Activated naive CD4-positive, alpha-beta T cell treated with anti-CD3 and anti-CD28 coated beads, Interleukin-2, amount 50 U/mL, for 72 hours (primary cell): ENCODE results near the gene DTD2. TPM values are rescaled to one million over a fixed set of nuclear protein-coding genes. Genes with fewer than 3 reads are reported as not detected.
"Not testable (repeated sequence)": the region's sequence is repeated elsewhere in the genome, so short reads cannot be mapped to it uniquely, and the experiment has no call there.

Experiments used
- ATAC-seq, 2 donors: fragments of 150-1000 bp; cut with Tn5 transposase; 2 replicates each; pipeline ENCODE4 v1.10.0; 2021; ENCODE audit warnings: mild to moderate bottlenecking in 2 of 2, moderate library complexity in 2 of 2
- DNase-seq, 2 donors: peaks; one replicate each; pipeline ENCODE4 v3.0.0; 2021 to 2022; ENCODE audit warnings: low spot score in 2 of 2
- H3K27ac Mint-ChIP-seq, 2 donors: one replicate each; pipeline ENCODE4 v1.8.0; 2022; ENCODE audit warnings: mild to moderate bottlenecking in 2 of 2, mixed read lengths in 2 of 2
- H3K36me3 Mint-ChIP-seq, 2 donors: one replicate each; pipeline ENCODE4 v1.8.0; 2022; ENCODE audit warnings: mixed read lengths in 2 of 2
- H3K9me3 Mint-ChIP-seq, 2 donors: one replicate each; pipeline ENCODE4 v1.8.0; 2022; ENCODE audit warnings: mixed read lengths in 2 of 2
- total RNA-seq, 2 donors: library from RNA; stranded (reverse); gene quantifications; one replicate each; pipeline ENCODE4 v1.2.3, GENCODE V29; 2022

Gene DTD2
- total RNA-seq, 2 donors from 2014 or later = 8.6 to 22.8 TPM

DNA sequence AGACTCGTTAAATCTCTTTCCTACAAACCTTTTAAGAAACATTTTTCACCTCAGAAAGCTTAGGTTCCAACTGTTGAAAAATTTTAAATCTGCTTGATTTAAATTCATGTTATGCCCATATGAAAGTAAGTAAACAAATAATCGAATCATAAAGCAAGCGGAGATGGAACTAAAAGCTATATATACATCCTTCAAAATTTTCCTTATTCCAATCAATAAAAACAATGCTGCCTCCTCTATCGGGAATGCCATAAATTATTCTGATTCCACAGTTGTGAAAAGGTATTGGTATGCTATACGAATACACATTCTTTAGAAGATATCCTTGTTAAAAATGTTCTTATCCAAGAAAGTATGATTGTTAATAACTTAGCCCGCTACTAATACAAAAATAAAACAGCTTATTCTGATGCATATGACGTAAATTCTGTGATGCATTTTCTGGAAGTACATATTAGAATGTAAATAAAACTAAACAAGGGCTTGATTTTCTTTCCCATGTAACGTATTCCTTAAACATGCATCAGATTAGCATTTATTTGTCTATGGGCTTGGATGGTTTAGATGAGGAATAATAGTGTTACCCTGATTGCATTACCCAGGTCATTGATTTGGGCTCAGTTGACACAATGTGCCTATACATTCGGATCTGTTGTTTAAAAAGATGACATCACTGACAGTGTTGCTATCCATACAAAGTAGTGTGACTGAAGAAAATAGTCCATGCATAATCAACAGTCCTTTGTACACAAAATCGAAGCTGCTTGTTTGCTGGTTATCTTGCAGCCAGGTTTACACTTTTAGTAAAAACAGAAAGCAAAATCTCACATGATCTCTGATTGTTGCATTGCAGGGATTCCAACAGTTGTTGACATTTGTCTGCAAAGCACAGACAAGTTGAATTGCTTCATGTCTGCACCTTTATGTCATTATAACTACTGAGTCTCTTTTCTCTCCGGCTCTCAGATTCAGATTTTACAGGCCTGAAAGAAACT is 656 bp upstream of the DTD2 start:
- peak overlapping the region; percentile 91 to 99 for H3K27ac Mint-ChIP-seq
- H3K36me3 Mint-ChIP-seq = peaks cover 10 to 11% of the 10 kb centered on the region in 2 donors
- DNase-seq = no peak
- ATAC-seq = no peak
- no peaks in the 10 kb centered on the region for H3K9me3 Mint-ChIP-seq

- ATAC-seq (no peak), DNase-seq (no peak)
- peaks cover 8 to 12% of the 10 kb centered on the region in 2 donors for H3K36me3 Mint-ChIP-seq
- H3K9me3 Mint-ChIP-seq = no peaks in the 10 kb centered on the region
- H3K27ac Mint-ChIP-seq = no peak overlapping the region
These were observed 7.2 kb downstream of the DTD2 start for GRCh38 chr14:31449971-31450610.

- Mint-ChIP-seq H3K9me3 (no peaks in the 10 kb centered on the region), H3K36me3 (peaks cover 8 to 12% of the 10 kb centered on the region in 2 donors), H3K27ac (no peak overlapping the region)
- DNase-seq = no peak
- no peak for ATAC-seq
These were observed 8.2 kb downstream of the DTD2 start for GRCh38 chr14:31449136-31449535.

GRCh38 chr14:31445703-31446102 is 11.6 kb downstream of the DTD2 start:
- H3K9me3 Mint-ChIP-seq = no peaks in the 10 kb centered on the region
- no peak overlapping the region for H3K27ac Mint-ChIP-seq
- H3K36me3 Mint-ChIP-seq = peaks cover 4 to 12% of the 10 kb centered on the region in 2 donors
- DNase-seq (no peak), ATAC-seq (no peak)

GRCh38 chr14:31442284-31442683 is 15.0 kb downstream of the DTD2 start:
- peaks cover 10 to 16% of the 10 kb centered on the region in 2 donors for H3K36me3 Mint-ChIP-seq
- H3K9me3 Mint-ChIP-seq = no peaks in the 10 kb centered on the region
- no peak for ATAC-seq

DNA sequence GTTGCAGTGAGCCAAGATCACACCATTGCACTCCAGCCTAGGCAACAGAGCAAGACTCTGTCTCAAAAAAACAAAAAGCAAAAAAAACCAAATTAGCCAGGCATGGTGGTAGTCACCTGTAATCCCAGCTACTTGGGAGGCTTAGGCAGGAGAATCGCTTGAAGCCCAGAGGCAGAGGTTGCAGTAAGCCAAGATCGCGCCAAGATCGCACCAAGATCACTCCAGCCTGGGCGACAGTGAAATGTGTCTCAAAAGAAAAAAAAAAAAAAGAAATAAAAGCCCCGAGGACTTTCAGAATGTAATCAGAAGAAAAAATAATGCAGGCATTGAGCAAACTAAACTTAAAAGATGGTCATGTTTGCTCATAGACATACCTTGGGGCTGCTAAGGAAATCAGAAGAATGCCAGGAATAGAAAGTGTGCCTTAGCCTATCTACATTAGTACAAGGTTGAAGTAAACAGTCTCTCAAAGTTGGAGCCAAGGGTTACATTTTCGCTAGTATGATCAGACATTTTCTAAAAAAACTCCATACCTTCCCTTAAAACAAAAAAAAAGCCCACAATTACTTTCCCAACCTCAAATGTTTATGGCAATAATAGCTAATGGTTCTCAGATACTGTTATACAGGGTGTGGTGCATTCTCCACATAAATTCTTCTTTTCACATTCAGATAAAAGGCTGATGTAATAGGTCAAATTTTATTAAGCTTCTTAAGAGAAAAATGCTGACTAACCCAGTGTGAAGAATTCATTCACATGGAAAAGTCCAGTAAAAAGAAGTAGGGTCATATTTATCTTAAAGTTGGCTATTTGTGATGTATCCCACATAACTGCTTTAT is 15.8 kb downstream of the DTD2 start:
- DNase-seq (no peak), ATAC-seq (no peak)
- no peaks in the 10 kb centered on the region for H3K9me3 Mint-ChIP-seq
- peak overlapping the region in 1 of 2 donors; percentile 5 for H3K27ac Mint-ChIP-seq
- peaks cover 9 to 16% of the 10 kb centered on the region in 2 donors for H3K36me3 Mint-ChIP-seq

More at GRCh38 chr14:31442284-31442683, 15.0 kb downstream of the DTD2 start:
- no peak for DNase-seq
- no peak overlapping the region for H3K27ac Mint-ChIP-seq

GRCh38 chr14:31440280-31440679 is 17.0 kb downstream of the DTD2 start:
- no peaks in the 10 kb centered on the region for H3K9me3 Mint-ChIP-seq
- DNase-seq = no peak

DNA sequence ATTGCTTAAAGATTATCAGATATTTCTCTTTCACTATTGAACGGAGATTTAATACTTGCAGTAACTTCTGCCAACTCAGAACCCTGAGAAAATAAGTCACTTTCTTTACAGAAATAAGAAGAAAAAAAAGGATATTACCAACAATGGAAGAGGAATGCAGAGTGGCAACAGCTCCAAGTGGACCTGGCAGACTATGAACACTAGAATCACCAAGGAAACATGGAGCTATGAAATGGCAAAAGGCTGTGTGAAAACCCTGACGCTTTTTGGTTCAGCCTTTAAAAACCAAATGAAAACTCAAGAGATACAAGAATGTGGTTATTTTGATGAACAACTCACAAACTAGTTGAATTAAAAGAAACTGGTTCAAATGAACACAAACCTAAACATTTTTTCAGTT is 17.7 kb downstream of the DTD2 start:
- H3K27ac Mint-ChIP-seq = no peak overlapping the region
- DNase-seq = no peak
- peaks cover 6 to 11% of the 10 kb centered on the region in 2 donors for H3K36me3 Mint-ChIP-seq
- H3K9me3 Mint-ChIP-seq = no peaks in the 10 kb centered on the region
- ATAC-seq = no peak

More at GRCh38 chr14:31440280-31440679, 17.0 kb downstream of the DTD2 start:
- H3K27ac Mint-ChIP-seq = no peak overlapping the region
- H3K36me3 Mint-ChIP-seq = peaks cover 6 to 11% of the 10 kb centered on the region in 2 donors
- no peak for ATAC-seq

DNA sequence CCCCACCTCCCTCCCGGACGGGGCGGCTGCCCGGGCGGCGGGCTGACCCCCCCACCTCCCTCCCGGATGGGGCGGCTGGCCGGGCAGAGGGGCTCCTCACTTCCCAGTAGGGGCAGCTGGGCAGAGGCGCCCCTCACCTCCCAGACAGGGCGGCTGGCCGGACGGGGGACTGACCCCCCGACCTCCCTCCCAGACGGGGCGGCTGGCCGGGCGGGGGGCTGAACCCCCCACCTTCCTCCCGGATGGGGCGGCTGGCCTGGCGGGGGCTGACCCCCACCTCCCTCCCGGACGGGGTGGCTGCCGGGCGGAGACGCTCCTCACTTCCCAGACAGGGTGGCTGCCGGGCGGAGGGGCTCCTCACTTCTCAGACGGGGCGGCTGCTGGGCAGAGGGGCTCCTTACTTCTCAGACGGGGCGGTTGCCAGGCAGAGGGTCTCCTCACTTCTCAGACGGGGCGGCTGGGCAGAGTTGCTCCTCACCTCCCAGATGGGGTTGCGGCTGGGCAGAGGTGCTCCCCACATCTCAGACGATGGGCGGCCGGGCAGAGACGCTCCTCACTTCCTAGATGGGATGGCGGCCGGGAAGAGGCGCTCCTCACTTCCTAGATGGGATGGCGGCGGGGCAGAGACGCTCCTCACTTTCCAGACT is 20.1 kb downstream of the DTD2 start:
- not testable (repeated sequence) for H3K27ac Mint-ChIP-seq, ATAC-seq, DNase-seq, H3K9me3 Mint-ChIP-seq
- peaks cover 10 to 15% of the 10 kb centered on the region in 2 donors for H3K36me3 Mint-ChIP-seq

- no peak for DNase-seq
- Mint-ChIP-seq H3K9me3 (peaks cover 4 to 15% of the 10 kb centered on the region in 2 donors), H3K27ac (no peak overlapping the region), H3K36me3 (peaks cover 14 to 20% of the 10 kb centered on the region in 2 donors)
- ATAC-seq = no peak
These were observed 22.0 kb downstream of the DTD2 start for GRCh38 chr14:31435276-31435675.

- Mint-ChIP-seq H3K9me3 (peaks cover 4 to 15% of the 10 kb centered on the region in 2 donors), H3K27ac (peak overlapping the region; percentile 64 to 73), H3K36me3 (peaks cover 8 to 9% of the 10 kb centered on the region in 2 donors)
- DNase-seq (no peak), ATAC-seq (no peak)
These were observed 26.6 kb downstream of the DTD2 start for GRCh38 chr14:31430634-31431264.

- Mint-ChIP-seq H3K36me3 (peaks cover 8 to 9% of the 10 kb centered on the region in 2 donors), H3K27ac (no peak overlapping the region), H3K9me3 (peaks cover 4 to 15% of the 10 kb centered on the region in 2 donors)
- ATAC-seq (peak; percentile 57 to 96), DNase-seq (no peak)
These were observed 27.5 kb downstream of the DTD2 start for GRCh38 chr14:31429791-31430190.

DNA sequence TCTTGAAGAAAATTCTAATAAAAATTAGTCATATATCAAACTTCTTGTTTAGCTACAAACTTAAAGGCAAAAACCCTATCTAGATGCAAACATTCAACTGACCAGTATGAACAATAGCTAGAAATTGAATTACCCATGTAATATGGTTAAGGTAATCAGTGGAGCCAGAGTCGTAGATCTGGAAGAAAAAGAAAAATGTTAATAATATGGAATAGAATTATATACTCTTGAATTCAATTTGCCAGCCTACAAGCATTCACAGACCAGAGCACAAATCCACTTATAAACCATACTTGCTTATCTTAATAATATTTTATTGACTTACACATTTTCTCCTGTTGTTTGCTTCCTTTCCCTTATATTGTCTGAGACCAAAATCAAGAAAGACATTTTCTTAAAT is 29.3 kb downstream of the DTD2 start:
- Mint-ChIP-seq H3K27ac (no peak overlapping the region), H3K36me3 (peaks cover 8 to 9% of the 10 kb centered on the region in 2 donors)

DNA sequence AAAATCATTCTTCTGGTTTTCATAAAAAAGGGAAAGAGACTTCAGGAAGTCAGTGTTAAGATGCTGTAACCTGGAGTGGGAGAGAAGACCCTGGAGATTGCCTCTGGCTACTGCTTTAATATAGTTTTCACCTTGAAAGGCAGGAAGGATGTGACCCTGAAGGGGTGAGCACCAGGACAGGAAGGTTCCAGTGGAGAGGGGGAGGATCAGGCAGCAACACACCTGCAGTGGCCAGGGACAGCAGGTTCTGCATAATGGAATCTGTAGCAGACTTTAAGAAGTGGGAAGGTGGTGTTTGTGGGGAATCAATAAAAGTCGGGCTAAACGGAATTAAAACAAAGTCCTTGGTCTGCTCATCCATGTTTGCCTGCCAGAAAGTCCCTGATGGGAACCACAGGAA is 30.6 kb downstream of the DTD2 start:
- ATAC-seq = no peak
- Mint-ChIP-seq H3K36me3 (peaks cover 0 to under 1% of the 10 kb centered on the region in 2 donors), H3K9me3 (peaks cover 0 to 8% of the 10 kb centered on the region in 2 donors), H3K27ac (no peak overlapping the region)
- no peak for DNase-seq

More for the DNA sequence above, 29.3 kb downstream of the DTD2 start:
- H3K9me3 Mint-ChIP-seq = peaks cover 4 to 15% of the 10 kb centered on the region in 2 donors
- no peak for ATAC-seq
- DNase-seq = no peak

- ATAC-seq (no peak), DNase-seq (no peak)
- no peaks in the 10 kb centered on the region for H3K36me3 Mint-ChIP-seq
- H3K27ac Mint-ChIP-seq = no peak overlapping the region
- peaks cover 0 to 4% of the 10 kb centered on the region in 2 donors for H3K9me3 Mint-ChIP-seq
These were observed 31.4 kb downstream of the DTD2 start for GRCh38 chr14:31425905-31426304.
